Measurements from ENCODE around the gene EZH1.
A peak's percentile ranks its signal among the peaks of the same experiment; 100 is the strongest.

Gene EZH1

GRCh38 chr17:42686520-42687128, 58.2 kb downstream of the EZH1 start:
- no peak overlapping the region for H3K27ac ChIP-seq (ENCODE audit: low read length)
- peaks cover 11% of the 10 kb centered on the region for H3K4me1 ChIP-seq (ENCODE audit: control insufficient read depth, low read depth, low read length)
- H3K9ac ChIP-seq (ENCODE audit: low read length): no peak overlapping the region
- H3K9me3 ChIP-seq (ENCODE audit: control insufficient read depth, low read depth, low read length): no peaks in the 10 kb centered on the region
- no peak overlapping the region for H3K4me3 ChIP-seq (ENCODE audit: low read length)
- peaks cover 5% of the 10 kb centered on the region for H3K36me3 ChIP-seq (ENCODE audit: control insufficient read depth, low read depth, low read length)
- peaks cover 20% of the 10 kb centered on the region for H3K27me3 ChIP-seq (ENCODE audit: control insufficient read depth, insufficient read depth, low read length)

GRCh38 chr17:42685831-42686230, 59.0 kb downstream of the EZH1 start:
- no peak overlapping the region for H3K4me3 ChIP-seq (ENCODE audit: low read length)
- H3K9me3 ChIP-seq (ENCODE audit: control insufficient read depth, low read depth, low read length): no peaks in the 10 kb centered on the region
- no peak overlapping the region for H3K27ac ChIP-seq (ENCODE audit: low read length)
- peaks cover 16% of the 10 kb centered on the region for H3K4me1 ChIP-seq (ENCODE audit: control insufficient read depth, low read depth, low read length)
- no peak overlapping the region for H3K9ac ChIP-seq (ENCODE audit: low read length)
- H3K27me3 ChIP-seq (ENCODE audit: control insufficient read depth, insufficient read depth, low read length): peaks cover 20% of the 10 kb centered on the region
- peaks cover 5% of the 10 kb centered on the region for H3K36me3 ChIP-seq (ENCODE audit: control insufficient read depth, low read depth, low read length)

- no peaks in the 10 kb centered on the region for H3K9me3 ChIP-seq (ENCODE audit: control insufficient read depth, low read depth, low read length)
- H3K36me3 ChIP-seq (ENCODE audit: control insufficient read depth, low read depth, low read length): peaks cover 5% of the 10 kb centered on the region
- H3K27ac ChIP-seq (ENCODE audit: low read length): no peak overlapping the region
- peaks cover 27% of the 10 kb centered on the region for H3K27me3 ChIP-seq (ENCODE audit: control insufficient read depth, insufficient read depth, low read length)
- no peak overlapping the region for H3K4me3 ChIP-seq (ENCODE audit: low read length)
- H3K9ac ChIP-seq (ENCODE audit: low read length): no peak overlapping the region
- H3K4me1 ChIP-seq (ENCODE audit: control insufficient read depth, low read depth, low read length): peaks cover 19% of the 10 kb centered on the region
These were observed 59.8 kb downstream of the EZH1 start for GRCh38 chr17:42684929-42685556.

DNA sequence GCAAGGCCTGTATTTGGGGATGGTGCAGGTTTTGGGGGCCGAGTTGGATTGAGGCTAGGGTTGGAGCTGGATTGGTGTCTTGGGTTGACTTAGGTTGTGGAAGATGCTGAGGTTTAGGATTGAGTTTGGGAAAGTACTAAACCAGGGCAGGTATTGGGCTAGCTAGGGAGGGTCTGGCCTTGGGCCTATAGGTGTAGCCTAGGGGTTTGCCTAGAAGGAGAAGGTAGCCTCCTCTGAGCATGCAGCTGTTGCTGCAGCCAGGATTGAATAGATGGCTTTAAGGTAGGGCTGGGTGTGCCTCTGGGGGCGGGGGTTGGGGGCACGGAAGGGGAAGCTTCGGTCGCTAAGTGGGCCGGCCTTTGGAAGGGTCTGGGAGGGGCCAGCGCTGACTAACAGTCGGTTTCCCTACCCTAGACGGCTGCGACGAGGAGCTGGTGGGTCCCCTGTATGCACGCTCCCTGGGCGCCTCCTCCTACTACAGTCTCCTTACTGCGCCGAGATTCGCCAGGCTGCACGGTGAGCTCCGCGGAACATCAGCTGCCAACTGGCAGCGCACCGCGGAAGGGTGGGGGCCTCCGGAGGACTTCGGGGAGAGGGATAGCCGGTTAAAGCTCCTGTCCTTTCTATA, 61.3 kb downstream of the EZH1 start:
- Histone ChIP-seq H3K9me3 (ENCODE audit: control insufficient read depth, low read depth, low read length) (no peaks in the 10 kb centered on the region), H3K27ac (ENCODE audit: low read length) (no peak overlapping the region), H3K4me3 (ENCODE audit: low read length) (peak overlapping the region; percentile 72), H3K4me1 (ENCODE audit: control insufficient read depth, low read depth, low read length) (peaks cover 28% of the 10 kb centered on the region), H3K9ac (ENCODE audit: low read length) (no peak overlapping the region), H3K36me3 (ENCODE audit: control insufficient read depth, low read depth, low read length) (peaks cover 5% of the 10 kb centered on the region), H3K27me3 (ENCODE audit: control insufficient read depth, insufficient read depth, low read length) (peaks cover 30% of the 10 kb centered on the region)

DNA sequence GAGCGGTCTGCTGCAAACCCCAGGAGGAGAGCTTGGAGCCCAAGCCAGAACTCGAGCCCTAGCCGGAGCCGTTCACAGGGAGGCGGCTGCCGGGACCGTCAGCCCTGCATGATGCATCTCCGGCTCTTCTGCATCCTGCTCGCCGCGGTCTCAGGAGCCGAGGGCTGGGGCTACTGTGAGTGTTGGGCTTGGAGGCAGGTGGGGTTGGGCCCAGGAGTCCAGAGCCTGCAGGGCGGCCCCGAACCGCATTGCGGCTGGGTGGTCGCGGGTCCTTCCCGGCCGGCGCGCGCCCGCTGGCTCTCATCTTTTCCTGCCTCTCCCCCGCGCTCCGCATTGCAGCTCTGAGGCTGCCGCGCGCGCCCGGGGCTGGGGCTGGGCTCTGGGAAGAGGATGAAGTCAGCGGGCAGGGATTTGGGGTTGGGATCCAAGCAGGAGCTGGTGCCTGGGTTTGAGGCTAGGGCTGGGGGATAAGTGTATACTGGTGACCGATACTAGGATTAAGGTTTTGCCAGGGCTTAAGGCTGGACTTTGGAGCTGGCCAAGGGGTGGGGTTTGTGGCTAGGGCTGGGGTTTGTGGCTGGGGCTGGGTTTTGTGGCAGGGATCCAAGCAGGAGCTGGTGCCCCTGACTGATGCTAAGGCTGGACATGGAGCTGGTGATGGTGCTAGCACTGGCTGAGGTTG, 62.0 kb downstream of the EZH1 start:
- Histone ChIP-seq H3K27me3 (ENCODE audit: control insufficient read depth, insufficient read depth, low read length) (peaks cover 30% of the 10 kb centered on the region), H3K4me3 (ENCODE audit: low read length) (peak overlapping the region; percentile 72), H3K36me3 (ENCODE audit: control insufficient read depth, low read depth, low read length) (peaks cover 5% of the 10 kb centered on the region), H3K9ac (ENCODE audit: low read length) (peak overlapping the region; percentile 31), H3K4me1 (ENCODE audit: control insufficient read depth, low read depth, low read length) (peaks cover 30% of the 10 kb centered on the region), H3K27ac (ENCODE audit: low read length) (no peak overlapping the region), H3K9me3 (ENCODE audit: control insufficient read depth, low read depth, low read length) (no peaks in the 10 kb centered on the region)

DNA sequence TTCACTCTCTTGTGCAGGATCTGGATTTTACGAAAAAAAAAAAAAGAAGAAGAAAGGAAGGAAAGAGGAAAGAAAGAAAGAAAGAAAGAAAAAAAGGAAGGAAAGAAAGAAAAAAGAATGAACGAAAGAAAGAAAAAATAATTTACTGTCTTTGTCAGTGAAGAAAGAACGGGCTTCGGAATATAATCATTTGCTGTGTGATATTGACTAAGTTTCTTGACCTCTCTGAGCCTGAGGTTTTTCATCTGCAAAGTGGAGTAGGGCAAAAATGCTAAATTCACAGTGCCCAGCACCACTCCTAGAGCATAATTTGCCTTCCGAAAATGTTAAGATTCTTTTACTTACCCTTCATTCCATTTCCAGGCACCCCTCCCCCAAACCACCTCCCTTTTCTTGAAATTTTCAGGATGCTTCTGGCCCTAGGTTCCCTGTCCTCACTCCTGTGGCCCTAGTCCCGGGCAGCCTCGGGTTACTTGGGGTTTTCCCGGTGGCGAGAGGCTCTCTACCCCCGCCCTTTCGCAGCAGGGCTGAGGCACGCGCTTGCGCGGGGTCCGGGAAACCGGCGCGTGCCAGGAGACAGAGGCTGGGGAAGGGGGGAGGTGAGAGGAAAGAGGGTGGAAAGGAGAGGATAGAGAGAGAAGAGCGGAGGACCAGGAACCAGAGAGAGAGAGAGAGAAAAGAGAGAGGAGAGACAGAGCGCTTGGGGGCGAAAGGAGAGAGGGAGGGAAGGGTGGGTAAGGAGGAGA, 62.7 kb downstream of the EZH1 start, which contains the start of gene CNTNAP1:
Gene CNTNAP1, plus strand, starts transcription at position 556 of the 746 bp plus-strand sequence. CDS start 299 bp downstream, outside the sequence.
- peak within 1 kb of the TSS; percentile 31 for H3K9ac ChIP-seq (ENCODE audit: low read length)
- peak within 1 kb of the TSS; percentile 72 for H3K4me3 ChIP-seq (ENCODE audit: low read length)
- peaks cover 5% of the 10 kb centered on the region for H3K36me3 ChIP-seq (ENCODE audit: control insufficient read depth, low read depth, low read length)
- peaks cover 30% of the 10 kb centered on the region for H3K27me3 ChIP-seq (ENCODE audit: control insufficient read depth, insufficient read depth, low read length)
- H3K27ac ChIP-seq (ENCODE audit: low read length): no peak within 1 kb of the TSS
- H3K4me1 ChIP-seq (ENCODE audit: control insufficient read depth, low read depth, low read length): peaks cover 37% of the 10 kb centered on the region
- H3K9me3 ChIP-seq (ENCODE audit: control insufficient read depth, low read depth, low read length): no peaks in the 10 kb centered on the region

DNA sequence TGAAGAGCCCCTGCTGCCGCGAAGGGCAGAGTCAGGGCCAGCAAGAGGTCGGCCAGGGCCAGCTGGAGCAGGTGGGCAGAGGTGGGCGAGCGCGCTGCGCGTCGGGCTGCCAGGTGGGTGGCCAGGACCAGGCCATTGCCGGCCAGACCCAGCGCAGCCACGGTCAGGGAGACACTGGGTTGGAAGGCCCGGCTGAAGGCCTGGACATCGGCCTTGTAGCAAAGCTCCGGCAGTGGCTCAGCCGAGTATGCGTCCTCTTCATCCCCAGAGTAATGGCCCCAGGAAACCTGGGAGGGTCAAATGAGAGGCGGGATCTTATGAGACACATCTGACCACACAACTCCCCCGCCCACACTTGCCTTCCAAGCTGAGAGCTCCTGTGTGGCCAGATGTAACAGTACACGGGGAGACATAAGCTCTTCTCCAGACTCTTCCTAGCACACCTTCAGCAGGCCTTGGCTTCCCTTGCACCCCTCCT, 64.5 kb downstream of the EZH1 start:
- Histone ChIP-seq H3K4me3 (ENCODE audit: low read length) (peak overlapping the region; percentile 43), H3K27ac (ENCODE audit: low read length) (no peak overlapping the region), H3K36me3 (ENCODE audit: control insufficient read depth, low read depth, low read length) (peaks cover 2% of the 10 kb centered on the region), H3K9ac (ENCODE audit: low read length) (no peak overlapping the region), H3K27me3 (ENCODE audit: control insufficient read depth, insufficient read depth, low read length) (peaks cover 43% of the 10 kb centered on the region), H3K9me3 (ENCODE audit: control insufficient read depth, low read depth, low read length) (no peaks in the 10 kb centered on the region), H3K4me1 (ENCODE audit: control insufficient read depth, low read depth, low read length) (peaks cover 37% of the 10 kb centered on the region)

- Histone ChIP-seq H3K27me3 (ENCODE audit: control insufficient read depth, insufficient read depth, low read length) (peaks cover 49% of the 10 kb centered on the region), H3K9me3 (ENCODE audit: control insufficient read depth, low read depth, low read length) (no peaks in the 10 kb centered on the region), H3K9ac (ENCODE audit: low read length) (peak overlapping the region; percentile 30), H3K27ac (ENCODE audit: low read length) (no peak overlapping the region), H3K36me3 (ENCODE audit: control insufficient read depth, low read depth, low read length) (no peaks in the 10 kb centered on the region), H3K4me1 (ENCODE audit: control insufficient read depth, low read depth, low read length) (peaks cover 38% of the 10 kb centered on the region), H3K4me3 (ENCODE audit: low read length) (peak overlapping the region; percentile 43)
These were observed 65.1 kb downstream of the EZH1 start for GRCh38 chr17:42679492-42680330.

DNA sequence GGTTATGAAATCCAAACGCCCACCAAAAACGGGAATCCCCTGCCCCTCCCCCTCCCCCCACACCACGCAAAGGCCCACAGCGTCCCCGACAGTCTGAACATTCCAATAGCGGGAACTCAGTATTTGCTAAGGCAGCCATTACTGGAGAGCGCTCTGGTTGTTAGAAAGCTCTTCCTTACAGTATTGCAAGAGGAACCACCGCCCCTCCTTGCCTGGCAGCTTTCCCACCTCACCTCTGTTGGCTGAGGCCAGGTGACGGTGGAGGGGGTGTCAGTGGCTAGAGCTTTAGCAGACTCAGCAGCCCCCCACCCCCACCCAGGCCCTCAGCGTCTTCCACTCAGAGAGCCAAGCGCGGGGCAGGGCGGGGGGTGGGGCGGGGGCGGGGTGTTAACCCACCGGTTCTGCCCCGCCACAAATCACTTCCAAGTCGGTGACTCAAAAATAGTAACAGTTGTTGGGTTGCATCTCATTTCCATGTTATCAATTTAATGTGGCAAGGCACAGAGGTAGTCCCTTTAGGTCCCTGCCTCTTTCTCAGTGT, 65.8 kb downstream of the EZH1 start:
- peaks cover 43% of the 10 kb centered on the region for H3K4me1 ChIP-seq (ENCODE audit: control insufficient read depth, low read depth, low read length)
- H3K9me3 ChIP-seq (ENCODE audit: control insufficient read depth, low read depth, low read length): no peaks in the 10 kb centered on the region
- H3K27ac ChIP-seq (ENCODE audit: low read length): no peak overlapping the region
- H3K27me3 ChIP-seq (ENCODE audit: control insufficient read depth, insufficient read depth, low read length): peaks cover 50% of the 10 kb centered on the region
- peak overlapping the region; percentile 69 for H3K9ac ChIP-seq (ENCODE audit: low read length)
- no peaks in the 10 kb centered on the region for H3K36me3 ChIP-seq (ENCODE audit: control insufficient read depth, low read depth, low read length)
- peak overlapping the region; percentile 61 for H3K4me3 ChIP-seq (ENCODE audit: low read length)
